GM21526 (cell line): ENCODE results near the gene LDB2.
"Not testable (repeated sequence)": the region's sequence is repeated elsewhere in the genome, so short reads cannot be mapped to it uniquely, and the experiment has no call there.

Experiments used
- ATAC-seq: cut with Tn5 transposase; IDR thresholded peaks from one replicate; pipeline ENCODE4 v1.9.1; 2021; ENCODE audit warnings: moderate library complexity; ENCODE audit not compliant: unreplicated experiment, low FRiP score

Gene LDB2

DNA sequence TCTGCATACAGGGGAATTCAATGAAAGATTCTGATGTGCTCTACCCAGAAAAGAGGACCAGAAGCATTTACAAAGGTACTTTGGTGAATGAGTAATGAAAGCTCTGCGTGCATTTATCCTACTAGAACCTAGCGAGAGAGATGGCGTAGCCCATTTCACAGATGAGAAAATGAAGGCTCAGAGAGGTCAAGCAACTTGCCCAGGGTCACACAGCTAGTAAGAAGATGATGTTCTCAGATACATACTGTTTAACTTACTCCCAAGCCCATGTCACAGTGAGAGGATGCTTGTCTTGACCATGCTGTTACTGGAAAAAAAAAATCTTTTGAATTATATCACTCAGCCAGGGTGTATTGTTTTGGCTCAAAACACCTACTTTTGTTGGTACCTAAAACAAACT is 317.3 kb downstream of the LDB2 start:
- ATAC-seq: no peak

DNA sequence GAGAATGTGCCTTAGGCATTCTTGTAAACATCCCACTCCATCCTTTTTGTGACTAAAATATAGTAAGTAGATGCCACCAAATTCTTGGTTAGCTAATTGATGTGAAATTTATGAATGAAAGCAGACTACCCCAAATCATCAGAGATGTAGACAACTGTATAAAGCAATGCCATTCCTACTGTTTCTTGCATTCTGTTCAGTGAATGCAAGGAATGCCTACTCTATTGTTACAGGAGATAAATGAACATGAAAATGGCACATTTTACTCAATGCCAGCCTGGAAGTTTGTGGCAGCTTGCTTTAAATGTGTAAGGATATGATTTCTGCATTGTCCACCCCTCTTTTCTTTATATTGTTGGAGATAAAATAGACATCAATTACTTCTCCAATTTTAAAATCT is 317.9 kb downstream of the LDB2 start:
- ATAC-seq: no peak

DNA sequence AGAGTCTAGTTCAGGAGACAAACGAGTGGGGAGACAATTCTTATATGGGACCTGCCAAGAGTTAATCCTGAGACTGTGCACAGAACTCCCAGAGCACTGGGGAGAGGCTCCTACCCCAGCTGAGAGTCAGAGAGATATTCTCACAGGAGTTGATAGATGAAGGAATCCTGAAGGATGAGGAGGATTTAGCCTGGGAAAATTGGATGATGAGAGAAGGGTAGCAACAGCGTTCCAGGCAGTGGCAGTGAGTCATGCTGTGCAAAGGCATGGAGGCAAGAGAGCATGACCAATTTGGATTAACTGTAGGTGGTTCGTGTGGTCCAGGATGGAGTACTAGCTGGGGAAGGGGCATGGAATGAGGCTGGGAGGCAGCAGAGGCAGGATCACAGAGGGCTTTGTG is 318.6 kb downstream of the LDB2 start:
- ATAC-seq: no peak

DNA sequence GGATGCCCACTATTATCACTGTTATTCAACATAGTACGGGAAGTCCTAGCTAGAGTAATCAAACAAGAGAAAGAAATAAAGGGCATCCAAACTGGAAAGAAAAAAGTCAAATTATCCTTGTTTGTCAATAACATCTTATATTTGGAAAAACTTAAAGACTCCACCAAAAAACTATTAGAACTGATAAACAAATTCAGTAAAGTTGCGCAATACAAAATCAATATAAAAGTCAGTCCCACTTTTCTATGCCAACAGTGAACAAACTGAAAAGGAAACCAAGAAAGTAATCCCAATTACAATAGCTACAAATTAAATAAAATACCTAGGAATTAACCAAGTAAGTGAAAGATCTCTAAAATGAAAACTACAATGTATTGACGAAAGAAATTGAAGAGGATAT is 321.3 kb downstream of the LDB2 start:
- no peak for ATAC-seq

DNA sequence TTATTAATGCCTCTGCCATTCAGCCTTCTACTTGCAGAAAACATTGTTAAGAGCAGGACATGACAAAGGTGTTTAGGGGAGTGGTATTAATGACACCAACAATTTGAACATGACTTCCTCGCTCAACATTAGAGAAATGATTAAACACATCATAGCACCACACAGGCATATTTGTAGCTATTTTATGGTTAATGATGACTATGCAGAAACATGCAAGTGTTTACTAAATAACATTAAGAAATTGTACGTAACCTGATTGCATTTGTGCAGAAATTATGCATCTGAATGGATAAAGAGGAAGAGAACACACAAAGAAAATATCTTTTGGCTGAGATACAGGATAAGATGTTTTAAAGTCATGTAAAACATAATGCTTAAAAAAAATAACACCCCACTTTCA is 323.5 kb downstream of the LDB2 start:
- ATAC-seq: no peak

DNA sequence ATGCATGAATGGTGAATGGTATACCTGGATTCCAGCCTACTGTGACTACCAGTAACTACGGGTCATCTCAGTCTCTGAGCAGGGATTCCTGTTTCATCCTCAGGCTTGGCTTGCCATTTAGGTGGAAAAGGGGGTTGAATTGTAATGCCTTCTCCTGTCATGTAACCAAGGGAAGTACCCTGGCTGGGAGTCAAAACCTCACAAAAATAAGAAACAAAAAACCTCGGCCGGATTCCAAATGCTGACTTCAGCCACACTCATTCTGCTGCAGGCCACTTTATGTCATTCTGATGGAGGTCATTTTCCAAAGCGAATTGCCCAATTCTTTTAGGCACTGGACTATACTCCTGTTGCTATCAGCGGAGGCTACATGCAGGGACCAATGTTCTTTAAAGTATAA is 324.7 kb downstream of the LDB2 start:
- no peak for ATAC-seq

GRCh38 chr4:16573206-16573605 is 325.2 kb downstream of the LDB2 start:
- ATAC-seq: no peak

GRCh38 chr4:16572631-16573030 is 325.8 kb downstream of the LDB2 start:
- no peak for ATAC-seq

GRCh38 chr4:16572161-16572560 is 326.3 kb downstream of the LDB2 start:
- ATAC-seq: no peak

GRCh38 chr4:16569790-16570189 is 328.7 kb downstream of the LDB2 start:
- ATAC-seq: no peak

GRCh38 chr4:16557316-16557715 is 341.1 kb downstream of the LDB2 start:
- ATAC-seq: not testable (repeated sequence)

DNA sequence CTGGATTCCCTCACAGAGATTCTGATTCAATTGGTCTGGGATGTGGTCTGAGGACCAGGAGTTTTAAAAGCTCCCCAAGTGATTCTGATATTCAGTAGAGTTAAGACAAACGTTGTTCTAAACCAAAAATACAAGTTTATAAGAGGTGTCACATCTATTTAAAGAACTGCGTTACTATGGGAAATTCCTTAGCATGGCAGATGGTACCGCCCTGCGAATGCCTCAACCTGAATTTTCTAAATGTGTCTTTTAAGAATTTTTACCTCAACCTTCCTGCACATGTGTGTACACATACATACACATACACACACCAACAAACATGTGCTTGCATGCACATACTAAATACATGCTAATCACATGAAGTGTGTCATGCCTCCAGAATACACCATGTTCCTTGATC is 343.3 kb downstream of the LDB2 start:
- no peak for ATAC-seq

GRCh38 chr4:16550531-16550930 is 347.9 kb downstream of the LDB2 start:
- no peak for ATAC-seq

DNA sequence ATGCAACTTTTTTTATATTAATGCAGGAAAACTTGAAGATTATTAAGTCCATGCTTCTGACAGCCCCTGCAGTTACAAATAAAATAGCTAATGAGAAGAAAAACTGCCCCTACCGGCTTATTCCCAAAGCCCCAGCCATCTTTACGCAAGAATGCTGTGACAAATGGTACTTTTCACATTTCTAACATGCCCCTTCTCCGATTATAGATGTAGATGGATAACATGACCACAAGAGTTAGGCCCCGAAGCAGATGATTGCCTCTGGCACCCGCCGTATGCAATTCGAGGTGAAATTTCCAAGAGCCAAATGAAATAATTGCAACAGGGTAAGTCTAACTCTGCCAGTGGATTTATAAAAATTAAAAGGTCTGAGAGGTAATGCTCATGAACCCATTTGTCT is 352.8 kb downstream of the LDB2 start:
- ATAC-seq: no peak

DNA sequence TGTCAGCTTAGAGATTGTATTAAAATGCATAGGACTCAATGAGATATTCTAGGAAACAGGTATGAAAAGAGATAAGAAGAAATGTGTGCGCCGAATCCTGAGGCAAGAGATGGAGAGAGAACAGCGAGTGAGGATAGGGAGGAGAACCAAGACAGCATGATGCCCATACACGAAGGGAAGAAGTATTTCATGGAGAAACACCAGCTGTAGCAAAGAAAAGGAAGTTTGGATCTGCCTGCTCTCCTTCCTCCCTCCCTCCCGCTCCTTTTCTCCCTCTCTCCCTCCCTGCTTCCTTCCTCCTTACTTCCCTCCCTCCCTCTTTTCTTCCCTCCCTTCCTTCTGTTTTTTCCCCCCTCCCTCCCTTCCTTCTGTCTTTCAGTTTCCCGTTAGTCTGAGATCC is 353.6 kb downstream of the LDB2 start:
- ATAC-seq: no peak

DNA sequence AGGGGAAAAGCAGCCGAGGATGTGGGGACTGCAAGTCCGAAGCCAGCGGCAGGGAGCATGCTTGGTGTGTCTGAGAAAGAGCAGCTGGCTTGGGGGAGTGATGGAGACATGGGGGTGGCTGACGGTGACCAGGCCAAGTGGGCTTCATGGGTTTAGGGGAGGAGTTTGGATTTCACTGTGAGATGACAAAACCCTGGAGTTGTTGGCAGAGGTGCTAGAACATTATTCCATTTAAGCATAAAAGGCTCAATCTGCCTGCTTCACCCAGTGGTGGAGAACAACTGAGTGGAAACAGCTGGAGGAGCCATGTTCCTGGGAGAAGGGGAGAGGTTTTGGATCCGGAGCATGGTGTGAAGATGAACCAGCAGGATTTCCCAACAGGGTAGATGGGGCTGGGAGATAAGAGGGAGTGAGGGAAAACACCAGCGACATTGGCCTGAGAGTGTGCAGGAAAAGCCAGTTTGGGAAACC is 354.2 kb downstream of the LDB2 start:
- ATAC-seq: no peak

- no peak for ATAC-seq
Observed at GRCh38 chr4:16537926-16538325, 360.5 kb downstream of the LDB2 start.

DNA sequence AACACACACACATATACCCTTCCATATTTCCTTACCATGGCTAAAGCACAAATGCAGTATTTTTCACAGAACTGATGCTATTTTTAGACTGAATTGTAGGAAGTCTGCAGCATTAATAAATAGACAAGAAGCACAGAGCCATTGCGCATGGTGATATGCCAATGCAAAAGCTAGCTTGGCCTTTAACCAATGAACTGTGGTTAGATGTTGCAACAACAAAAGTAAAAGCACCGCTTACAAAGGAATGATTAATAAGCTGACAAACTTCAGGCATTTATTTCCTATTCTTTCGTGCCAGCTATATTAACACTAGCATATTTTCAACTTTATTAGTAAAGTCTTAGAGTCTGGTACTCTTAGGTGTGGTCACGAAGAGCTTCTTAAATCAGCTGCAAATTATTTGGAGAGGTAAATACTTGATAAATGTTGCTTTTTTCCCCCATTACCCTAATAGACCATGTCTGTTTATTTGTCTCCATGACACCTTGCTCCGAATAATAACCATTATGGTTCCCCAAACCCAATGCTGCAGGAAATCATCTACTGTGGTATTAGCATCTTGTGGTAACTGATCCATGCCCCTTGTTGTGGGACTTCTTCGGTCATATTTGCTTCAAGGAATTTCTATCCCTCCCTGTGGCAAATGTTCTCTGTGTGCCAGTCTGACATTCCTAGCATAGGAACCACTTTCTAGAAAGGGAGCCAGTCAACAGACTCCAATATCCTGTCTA is 366.0 kb downstream of the LDB2 start:
- ATAC-seq: no peak

DNA sequence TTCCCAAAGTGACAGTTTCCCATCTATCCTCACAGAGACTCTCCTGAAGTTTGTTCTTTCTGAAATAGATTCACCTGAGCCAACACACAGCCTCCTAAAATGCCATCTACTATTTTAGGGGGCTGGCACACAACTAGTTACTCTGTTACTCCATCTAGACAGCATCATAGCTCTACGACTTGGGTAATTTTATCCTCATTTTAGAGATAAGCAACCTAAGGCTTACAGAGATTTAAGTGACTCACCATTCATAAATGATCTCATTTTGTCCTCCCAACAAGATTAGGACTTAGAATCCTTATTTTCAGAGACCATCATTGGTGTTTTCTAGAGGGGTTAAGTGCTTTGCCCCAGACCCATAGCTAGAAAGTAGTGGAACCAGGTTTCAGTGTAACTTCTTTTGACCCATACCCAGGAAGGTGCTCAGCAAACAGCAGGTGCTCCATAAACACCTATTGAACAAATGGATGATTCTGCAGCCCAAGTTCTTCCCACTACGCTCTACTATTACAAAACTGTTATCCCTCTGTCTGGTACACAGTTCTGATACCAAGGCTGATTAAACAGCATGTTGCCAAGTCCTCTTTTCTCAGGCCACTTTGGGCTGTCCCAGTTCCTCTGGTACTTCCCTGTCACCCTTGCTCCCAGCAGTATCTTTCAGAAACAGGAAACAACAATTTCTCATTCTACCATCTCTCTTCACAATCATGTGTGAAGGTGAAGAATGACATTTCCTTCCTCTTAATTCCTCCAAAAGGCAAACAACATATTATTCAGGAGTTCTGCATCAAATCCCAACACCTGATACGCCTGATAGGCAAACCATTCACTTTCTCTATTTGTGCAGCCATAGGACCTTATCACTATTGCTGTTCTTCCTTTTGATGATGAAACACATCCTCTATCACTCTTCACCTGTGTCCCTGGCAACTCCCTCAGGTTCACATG is 367.5 kb downstream of the LDB2 start:
- no peak for ATAC-seq

- no peak for ATAC-seq
Observed at GRCh38 chr4:16524911-16525554, 373.4 kb downstream of the LDB2 start.

- ATAC-seq: no peak
Observed at GRCh38 chr4:16524406-16524805, 374.0 kb downstream of the LDB2 start.
